ENCODE measurements around the gene NOD2. TPM values are rescaled to one million over a fixed set of nuclear protein-coding genes. Genes with fewer than 3 reads are reported as not detected.

The NOD2 gene
- total and polyA plus RNA-seq, 2 donors: 0.66 to 1.9 TPM

- peaks cover 8 to 25% of the 10 kb centered on the region in 2 donors for H3K4me1 ChIP-seq (ENCODE audit: control insufficient read depth in 2 of 2, insufficient read depth in 2 of 2, low read length in 2 of 2)
Observed at GRCh38 chr16:50668368-50669008, 24.9 kb upstream of the NOD2 start.

GRCh38 chr16:50669741-50670140 lies 23.7 kb upstream of the NOD2 start:
- DNase-seq (ENCODE audit: low read depth in 6 of 9, low spot score in 9 of 9): no peak
- no peak overlapping the region for H3K4me3 ChIP-seq (ENCODE audit: low read length in 2 of 2)
- 98% methylated on average over 4 of the region's 4 CpGs for WGBS
- no peak overlapping the region for H3K27ac ChIP-seq (ENCODE audit: low read depth in 1 of 2, low read length in 1 of 2)
- peaks cover 23 to 25% of the 10 kb centered on the region in 2 donors for H3K9me3 ChIP-seq (ENCODE audit: control insufficient read depth in 2 of 2, insufficient read depth in 1 of 2, low read length in 1 of 2)
- H3K4me1 ChIP-seq (ENCODE audit: control insufficient read depth in 2 of 2, insufficient read depth in 2 of 2, low read length in 2 of 2): peaks cover 8 to 25% of the 10 kb centered on the region in 2 donors
- H3K36me3 ChIP-seq (ENCODE audit: control insufficient read depth in 2 of 2, insufficient read depth in 2 of 2, low read length in 1 of 2): peaks cover 56 to 63% of the 10 kb centered on the region in 2 donors
- no peaks in the 10 kb centered on the region for H3K27me3 ChIP-seq (ENCODE audit: control insufficient read depth in 2 of 2, insufficient read depth in 1 of 2, low read length in 1 of 2)

More at GRCh38 chr16:50668368-50669008, 24.9 kb upstream of the NOD2 start:
- peak overlapping the region; percentile 43 to 49 for H3K27ac ChIP-seq (ENCODE audit: low read depth in 1 of 2, low read length in 1 of 2)
- WGBS: 90% methylated on average over 5 of the region's 5 CpGs
- DNase-seq (ENCODE audit: low read depth in 6 of 9, low spot score in 9 of 9): no peak
- H3K4me3 ChIP-seq (ENCODE audit: low read length in 2 of 2): no peak overlapping the region
- peaks cover 45 to 51% of the 10 kb centered on the region in 2 donors for H3K36me3 ChIP-seq (ENCODE audit: control insufficient read depth in 2 of 2, insufficient read depth in 2 of 2, low read length in 1 of 2)
- H3K27me3 ChIP-seq (ENCODE audit: control insufficient read depth in 2 of 2, insufficient read depth in 1 of 2, low read length in 1 of 2): no peaks in the 10 kb centered on the region
- H3K9me3 ChIP-seq (ENCODE audit: control insufficient read depth in 2 of 2, insufficient read depth in 1 of 2, low read length in 1 of 2): peaks cover 16 to 19% of the 10 kb centered on the region in 2 donors

- Histone ChIP-seq H3K27me3 (ENCODE audit: control insufficient read depth in 2 of 2, insufficient read depth in 1 of 2, low read length in 1 of 2) (no peaks in the 10 kb centered on the region), H3K4me1 (ENCODE audit: control insufficient read depth in 2 of 2, insufficient read depth in 2 of 2, low read length in 2 of 2) (peaks cover 4 to 19% of the 10 kb centered on the region in 2 donors), H3K9me3 (ENCODE audit: control insufficient read depth in 2 of 2, insufficient read depth in 1 of 2, low read length in 1 of 2) (peaks cover 23 to 25% of the 10 kb centered on the region in 2 donors), H3K27ac (ENCODE audit: low read depth in 1 of 2, low read length in 1 of 2) (no peak overlapping the region), H3K4me3 (ENCODE audit: low read length in 2 of 2) (no peak overlapping the region), H3K36me3 (ENCODE audit: control insufficient read depth in 2 of 2, insufficient read depth in 2 of 2, low read length in 1 of 2) (peaks cover 63 to 70% of the 10 kb centered on the region in 2 donors)
- DNase-seq (ENCODE audit: low read depth in 6 of 9, low spot score in 9 of 9): no peak
- 99% methylated on average over 6 of the region's 6 CpGs for WGBS
Observed at GRCh38 chr16:50670476-50670875, 22.9 kb upstream of the NOD2 start.

GRCh38 chr16:50671644-50672260 lies 21.7 kb upstream of the NOD2 start:
- Histone ChIP-seq H3K27ac (ENCODE audit: low read depth in 1 of 2, low read length in 1 of 2) (no peak overlapping the region), H3K27me3 (ENCODE audit: control insufficient read depth in 2 of 2, insufficient read depth in 1 of 2, low read length in 1 of 2) (no peaks in the 10 kb centered on the region), H3K9me3 (ENCODE audit: control insufficient read depth in 2 of 2, insufficient read depth in 1 of 2, low read length in 1 of 2) (peaks cover 23 to 25% of the 10 kb centered on the region in 2 donors), H3K4me1 (ENCODE audit: control insufficient read depth in 2 of 2, insufficient read depth in 2 of 2, low read length in 2 of 2) (peaks cover 4 to 16% of the 10 kb centered on the region in 2 donors), H3K4me3 (ENCODE audit: low read length in 2 of 2) (no peak overlapping the region), H3K36me3 (ENCODE audit: control insufficient read depth in 2 of 2, insufficient read depth in 2 of 2, low read length in 1 of 2) (peaks cover 75 to 83% of the 10 kb centered on the region in 2 donors)
- WGBS: 96% methylated on average over 2 of the region's 2 CpGs
- peak in 1 of 9 donors; percentile 64 for DNase-seq (ENCODE audit: low read depth in 6 of 9, low spot score in 9 of 9)

DNA sequence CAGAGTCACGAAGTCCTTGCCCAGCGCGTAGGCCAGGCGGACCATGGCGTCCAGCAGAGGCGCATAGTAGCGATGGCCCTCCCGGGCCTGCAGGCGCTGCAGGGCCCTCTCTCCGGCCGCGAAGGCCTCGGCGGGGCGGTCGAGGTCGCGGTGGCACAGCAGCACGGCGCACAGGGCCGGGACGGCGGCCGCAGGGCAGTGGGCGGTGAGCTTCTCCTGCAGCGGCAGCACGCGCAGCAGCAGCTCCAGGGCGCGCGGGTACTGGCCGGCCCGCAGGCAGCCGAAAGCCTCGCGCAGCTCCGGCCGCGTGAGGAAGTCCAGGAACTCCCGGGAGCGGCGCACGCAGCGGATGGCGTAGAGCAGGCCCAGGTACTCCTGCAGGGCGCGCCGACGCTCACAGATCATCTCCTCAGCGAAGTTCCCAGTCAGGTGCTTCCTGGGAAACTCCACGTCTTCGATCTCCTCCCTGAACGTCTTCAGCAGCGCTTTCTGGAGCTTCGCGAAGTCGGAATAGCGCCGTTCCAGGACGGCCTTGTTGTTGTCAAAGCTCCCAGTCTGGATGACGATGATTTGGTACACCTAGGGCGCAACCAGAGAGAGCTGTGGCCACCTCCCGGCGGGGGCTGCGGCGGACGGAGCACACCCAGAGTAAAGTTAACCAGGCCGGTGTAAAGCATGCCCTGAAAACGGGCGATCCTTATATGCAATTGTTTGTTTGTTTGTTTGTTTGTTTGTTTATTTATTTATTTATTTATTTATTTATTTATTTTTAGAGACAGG lies 19.7 kb upstream of the NOD2 start:
- Histone ChIP-seq H3K4me1 (ENCODE audit: control insufficient read depth in 2 of 2, insufficient read depth in 2 of 2, low read length in 2 of 2) (peaks cover under 1 to 6% of the 10 kb centered on the region in 2 donors), H3K27ac (ENCODE audit: low read depth in 1 of 2, low read length in 1 of 2) (no peak overlapping the region), H3K9me3 (ENCODE audit: control insufficient read depth in 2 of 2, insufficient read depth in 1 of 2, low read length in 1 of 2) (peaks cover 23 to 25% of the 10 kb centered on the region in 2 donors), H3K27me3 (ENCODE audit: control insufficient read depth in 2 of 2, insufficient read depth in 1 of 2, low read length in 1 of 2) (no peaks in the 10 kb centered on the region), H3K4me3 (ENCODE audit: low read length in 2 of 2) (no peak overlapping the region), H3K36me3 (ENCODE audit: control insufficient read depth in 2 of 2, insufficient read depth in 2 of 2, low read length in 1 of 2) (peaks cover 85 to 89% of the 10 kb centered on the region in 2 donors)
- WGBS: 95% methylated on average over 70 of the region's 70 CpGs
- DNase-seq (ENCODE audit: low read depth in 6 of 9, low spot score in 9 of 9): no peak

- Histone ChIP-seq H3K4me1 (ENCODE audit: control insufficient read depth in 2 of 2, insufficient read depth in 2 of 2, low read length in 2 of 2) (peaks cover 12 to 17% of the 10 kb centered on the region in 2 donors), H3K27me3 (ENCODE audit: control insufficient read depth in 2 of 2, insufficient read depth in 1 of 2, low read length in 1 of 2) (no peaks in the 10 kb centered on the region), H3K27ac (ENCODE audit: low read depth in 1 of 2, low read length in 1 of 2) (no peak overlapping the region), H3K9me3 (ENCODE audit: control insufficient read depth in 2 of 2, insufficient read depth in 1 of 2, low read length in 1 of 2) (peaks cover 23 to 25% of the 10 kb centered on the region in 2 donors), H3K36me3 (ENCODE audit: control insufficient read depth in 2 of 2, insufficient read depth in 2 of 2, low read length in 1 of 2) (peaks cover 86 to 90% of the 10 kb centered on the region in 2 donors), H3K4me3 (ENCODE audit: low read length in 2 of 2) (no peak overlapping the region)
- DNase-seq (ENCODE audit: low read depth in 6 of 9, low spot score in 9 of 9): no peak
- 96% methylated on average over 4 of the region's 4 CpGs for WGBS
Observed at GRCh38 chr16:50674831-50675230, 18.6 kb upstream of the NOD2 start.

DNA sequence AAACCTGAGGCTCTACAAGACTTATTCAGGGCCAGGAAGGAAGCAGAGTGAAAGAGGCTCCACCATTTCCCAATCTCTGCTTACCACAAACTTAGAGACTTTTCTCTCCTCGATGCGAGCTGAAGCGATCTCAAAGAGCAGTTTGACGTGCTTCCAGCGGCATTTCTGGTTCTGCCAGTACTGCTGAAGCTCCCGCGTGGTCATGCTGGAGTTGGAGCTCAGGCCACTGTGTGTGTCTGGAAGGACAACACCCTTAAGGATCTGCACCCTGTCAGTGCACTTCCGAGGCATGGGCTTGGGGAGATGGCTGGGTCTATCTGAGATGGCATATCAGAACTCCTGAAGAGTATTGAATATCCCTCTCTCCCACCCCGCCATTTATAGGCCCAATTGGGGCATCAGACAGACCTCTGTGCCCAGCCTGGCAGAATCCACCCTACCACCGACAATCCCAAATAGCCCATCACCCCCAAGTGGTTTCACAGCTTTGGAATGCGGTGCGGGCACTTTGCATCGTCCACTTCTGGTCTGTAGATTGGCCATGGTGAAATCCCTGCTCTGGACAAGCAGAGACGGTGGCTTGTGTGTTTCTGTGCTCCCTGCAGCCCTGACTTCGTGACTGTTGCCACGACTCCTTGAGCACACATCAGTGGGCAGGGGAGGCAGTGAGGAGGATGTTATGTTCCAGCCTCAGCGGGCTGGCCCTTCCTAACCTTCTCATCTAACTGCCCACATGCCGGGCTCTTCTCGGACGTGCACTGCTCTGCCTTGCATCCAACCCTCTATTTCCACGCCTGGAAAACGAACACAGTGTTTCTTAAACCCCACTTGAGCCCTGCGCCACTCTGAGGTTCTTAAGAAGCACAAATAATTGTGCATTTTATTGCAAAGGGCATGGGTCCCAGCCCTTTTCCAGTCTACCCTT lies 17.5 kb upstream of the NOD2 start:
- no peak for DNase-seq (ENCODE audit: low read depth in 6 of 9, low spot score in 9 of 9)
- WGBS: 97% methylated on average over 23 of the region's 23 CpGs

GRCh38 chr16:50676684-50677225 lies 16.7 kb upstream of the NOD2 start:
- Histone ChIP-seq H3K4me3 (ENCODE audit: low read length in 2 of 2) (no peak overlapping the region), H3K27me3 (ENCODE audit: control insufficient read depth in 2 of 2, insufficient read depth in 1 of 2, low read length in 1 of 2) (no peaks in the 10 kb centered on the region), H3K4me1 (ENCODE audit: control insufficient read depth in 2 of 2, insufficient read depth in 2 of 2, low read length in 2 of 2) (peaks cover 24 to 28% of the 10 kb centered on the region in 2 donors), H3K9me3 (ENCODE audit: control insufficient read depth in 2 of 2, insufficient read depth in 1 of 2, low read length in 1 of 2) (peaks cover 23% of the 10 kb centered on the region in 2 donors), H3K36me3 (ENCODE audit: control insufficient read depth in 2 of 2, insufficient read depth in 2 of 2, low read length in 1 of 2) (peaks cover 71 to 74% of the 10 kb centered on the region in 2 donors), H3K27ac (ENCODE audit: low read depth in 1 of 2, low read length in 1 of 2) (no peak overlapping the region)
- WGBS: 97% methylated on average over 9 of the region's 9 CpGs
- DNase-seq (ENCODE audit: low read depth in 6 of 9, low spot score in 9 of 9): no peak

More for the DNA sequence above, 17.5 kb upstream of the NOD2 start:
- H3K36me3 ChIP-seq (ENCODE audit: control insufficient read depth in 2 of 2, insufficient read depth in 2 of 2, low read length in 1 of 2): peaks cover 76 to 79% of the 10 kb centered on the region in 2 donors
- H3K27me3 ChIP-seq (ENCODE audit: control insufficient read depth in 2 of 2, insufficient read depth in 1 of 2, low read length in 1 of 2): no peaks in the 10 kb centered on the region
- no peak overlapping the region for H3K27ac ChIP-seq (ENCODE audit: low read depth in 1 of 2, low read length in 1 of 2)
- no peak overlapping the region for H3K4me3 ChIP-seq (ENCODE audit: low read length in 2 of 2)
- H3K4me1 ChIP-seq (ENCODE audit: control insufficient read depth in 2 of 2, insufficient read depth in 2 of 2, low read length in 2 of 2): peaks cover 19 to 21% of the 10 kb centered on the region in 2 donors
- H3K9me3 ChIP-seq (ENCODE audit: control insufficient read depth in 2 of 2, insufficient read depth in 1 of 2, low read length in 1 of 2): peaks cover 23 to 25% of the 10 kb centered on the region in 2 donors

All from thymus (tissue), 11 donors.